Left ventricle myocardium inferior (tissue), 1 donor: ENCODE measurements around the gene SCFD2. TPM values are rescaled to one million over a fixed set of nuclear protein-coding genes. Genes with fewer than 3 reads are reported as not detected.

Experiments used
- DNase-seq: peaks from one replicate; pipeline ENCODE4 v3.0.0-alpha.2; 2020
- H3K27ac ChIP-seq: fragments of 200-600 bp; replicated peaks from 2 replicates; pipeline ENCODE4 v1.8.0; 2021
- H3K27me3 ChIP-seq: fragments of 200-600 bp; 2 replicates; pipeline ENCODE4 v1.8.0; 2021; ENCODE audit warnings: low read depth
- H3K36me3 ChIP-seq: fragments of 200-600 bp; 2 replicates; pipeline ENCODE4 v1.8.0; 2021
- H3K4me1 ChIP-seq: fragments of 200-600 bp; 2 replicates; pipeline ENCODE4 v1.8.0; 2021
- H3K4me3 ChIP-seq: fragments of 200-600 bp; 2 replicates; pipeline ENCODE4 v1.8.0; 2021; ENCODE audit warnings: mild to moderate bottlenecking, moderate library complexity
- H3K9me3 ChIP-seq: fragments of 200-600 bp; replicated peaks from 2 replicates; pipeline ENCODE4 v1.8.0; 2021
- intact Hi-C: fragments of 100-400 bp; cut with micrococcal nuclease; formaldehyde crosslinking; loops from one replicate; pipeline ENCODE4 v1.11.0; 2022
- total RNA-seq: library from RNA; stranded (reverse); fragmentation: NEBNext Ultra II Directional; extraction: Animal tissue kit (Norgen Biotek cat#: 25700); gene quantifications from one replicate; pipeline ENCODE4 v1.2.1, GENCODE V29; 2021
- TF ChIP-seq, protein P1 (sequence below): fragments of 200-600 bp; IDR thresholded peaks from 2 replicates; pipeline ENCODE4 v1.8.0; 2021; ENCODE audit warnings: antibody characterized with exemption, mild to moderate bottlenecking, borderline replicate concordance
- donor health status: DM: no; HTN: yes; CAD: no; lungs with severe emphysema.

Gene SCFD2
- total RNA-seq, 1 donor from 2014 or later, result 9.3 TPM

DNA sequence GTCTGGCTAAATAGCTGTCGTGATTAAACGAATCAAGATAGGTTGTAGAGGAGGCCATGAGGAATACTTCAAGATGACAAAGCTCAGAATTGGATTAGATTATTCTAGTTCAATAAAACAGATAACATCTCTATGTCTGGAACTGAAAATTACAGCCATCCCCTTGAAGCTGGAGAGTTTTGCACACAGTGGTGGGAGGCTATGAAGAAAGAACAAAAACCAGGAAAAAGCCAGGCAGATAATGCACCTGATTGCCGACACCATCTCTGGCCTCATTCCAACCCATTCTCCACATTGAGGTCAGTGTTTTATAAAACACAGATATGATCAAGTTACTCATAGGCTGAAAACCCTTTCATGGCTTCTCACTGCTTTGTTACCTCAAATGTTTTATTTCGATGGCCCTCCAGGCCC, 315.5 kb downstream of the SCFD2 start:
- intact Hi-C loops, result loop anchor here (10.0 kb wide), 1 partner anchor 124 kb away; no protein-coding TSS in a partner anchor
- H3K4me1 ChIP-seq, result peaks cover 3% of the 10 kb centered on the region
- H3K36me3 ChIP-seq, result no peaks in the 10 kb centered on the region
- H3K4me3 ChIP-seq, result no peak overlapping the region
- no peak overlapping the region for H3K27ac ChIP-seq
- no peaks in the 10 kb centered on the region for H3K9me3 ChIP-seq
- DNase-seq, result no peak
- H3K27me3 ChIP-seq, result no peaks in the 10 kb centered on the region
- TF ChIP-seq, protein P1, sequence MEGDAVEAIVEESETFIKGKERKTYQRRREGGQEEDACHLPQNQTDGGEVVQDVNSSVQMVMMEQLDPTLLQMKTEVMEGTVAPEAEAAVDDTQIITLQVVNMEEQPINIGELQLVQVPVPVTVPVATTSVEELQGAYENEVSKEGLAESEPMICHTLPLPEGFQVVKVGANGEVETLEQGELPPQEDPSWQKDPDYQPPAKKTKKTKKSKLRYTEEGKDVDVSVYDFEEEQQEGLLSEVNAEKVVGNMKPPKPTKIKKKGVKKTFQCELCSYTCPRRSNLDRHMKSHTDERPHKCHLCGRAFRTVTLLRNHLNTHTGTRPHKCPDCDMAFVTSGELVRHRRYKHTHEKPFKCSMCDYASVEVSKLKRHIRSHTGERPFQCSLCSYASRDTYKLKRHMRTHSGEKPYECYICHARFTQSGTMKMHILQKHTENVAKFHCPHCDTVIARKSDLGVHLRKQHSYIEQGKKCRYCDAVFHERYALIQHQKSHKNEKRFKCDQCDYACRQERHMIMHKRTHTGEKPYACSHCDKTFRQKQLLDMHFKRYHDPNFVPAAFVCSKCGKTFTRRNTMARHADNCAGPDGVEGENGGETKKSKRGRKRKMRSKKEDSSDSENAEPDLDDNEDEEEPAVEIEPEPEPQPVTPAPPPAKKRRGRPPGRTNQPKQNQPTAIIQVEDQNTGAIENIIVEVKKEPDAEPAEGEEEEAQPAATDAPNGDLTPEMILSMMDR, result no peak

DNA sequence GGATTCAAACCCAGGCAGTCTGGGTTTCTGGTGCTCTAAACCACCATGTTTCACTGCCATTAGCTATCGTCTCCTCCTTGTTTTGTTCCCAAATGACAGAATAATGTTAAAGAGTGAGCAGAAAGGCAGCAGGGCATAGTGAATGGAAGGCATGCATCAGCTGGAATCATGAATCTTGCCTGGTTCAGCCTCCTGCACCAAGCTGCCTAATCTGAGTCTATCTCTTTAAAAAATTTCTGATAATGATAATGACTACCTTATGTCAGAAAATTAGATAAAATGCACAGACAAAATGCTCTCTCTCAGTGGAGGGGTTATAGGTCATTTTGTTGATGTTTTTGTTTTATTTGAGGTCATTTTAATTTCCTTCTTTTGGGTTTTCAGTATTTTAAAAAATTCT, 316.3 kb downstream of the SCFD2 start:
- no peaks in the 10 kb centered on the region for H3K4me1 ChIP-seq
- H3K27ac ChIP-seq, result no peak overlapping the region
- TF ChIP-seq, protein P1, result no peak
- no peaks in the 10 kb centered on the region for H3K27me3 ChIP-seq
- no peaks in the 10 kb centered on the region for H3K36me3 ChIP-seq
- no peak overlapping the region for H3K4me3 ChIP-seq
- intact Hi-C loops, result no loop called here
- no peak for DNase-seq
- no peaks in the 10 kb centered on the region for H3K9me3 ChIP-seq

DNA sequence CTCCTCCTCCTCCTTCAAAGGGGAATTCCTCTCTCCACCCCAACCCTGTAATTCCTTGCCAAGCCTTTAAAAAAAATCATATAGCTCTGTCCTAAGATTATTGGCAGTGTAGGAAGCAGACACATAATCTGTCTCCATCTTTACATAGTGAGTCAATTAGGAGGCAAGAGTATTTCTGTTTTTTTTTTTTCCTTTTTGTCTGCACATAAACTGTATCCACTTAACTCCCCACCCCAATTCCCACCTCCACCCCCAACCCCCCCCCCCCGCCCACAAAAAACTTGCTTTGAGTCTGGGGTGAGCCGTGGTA, 321.3 kb downstream of the SCFD2 start:
- intact Hi-C loops, result no loop called here
- TF ChIP-seq, protein P1, result no peak
- Histone ChIP-seq H3K27ac (no peak overlapping the region), H3K4me3 (no peak overlapping the region), H3K27me3 (no peaks in the 10 kb centered on the region), H3K9me3 (no peaks in the 10 kb centered on the region), H3K36me3 (no peaks in the 10 kb centered on the region), H3K4me1 (no peaks in the 10 kb centered on the region)
- DNase-seq, result no peak

DNA sequence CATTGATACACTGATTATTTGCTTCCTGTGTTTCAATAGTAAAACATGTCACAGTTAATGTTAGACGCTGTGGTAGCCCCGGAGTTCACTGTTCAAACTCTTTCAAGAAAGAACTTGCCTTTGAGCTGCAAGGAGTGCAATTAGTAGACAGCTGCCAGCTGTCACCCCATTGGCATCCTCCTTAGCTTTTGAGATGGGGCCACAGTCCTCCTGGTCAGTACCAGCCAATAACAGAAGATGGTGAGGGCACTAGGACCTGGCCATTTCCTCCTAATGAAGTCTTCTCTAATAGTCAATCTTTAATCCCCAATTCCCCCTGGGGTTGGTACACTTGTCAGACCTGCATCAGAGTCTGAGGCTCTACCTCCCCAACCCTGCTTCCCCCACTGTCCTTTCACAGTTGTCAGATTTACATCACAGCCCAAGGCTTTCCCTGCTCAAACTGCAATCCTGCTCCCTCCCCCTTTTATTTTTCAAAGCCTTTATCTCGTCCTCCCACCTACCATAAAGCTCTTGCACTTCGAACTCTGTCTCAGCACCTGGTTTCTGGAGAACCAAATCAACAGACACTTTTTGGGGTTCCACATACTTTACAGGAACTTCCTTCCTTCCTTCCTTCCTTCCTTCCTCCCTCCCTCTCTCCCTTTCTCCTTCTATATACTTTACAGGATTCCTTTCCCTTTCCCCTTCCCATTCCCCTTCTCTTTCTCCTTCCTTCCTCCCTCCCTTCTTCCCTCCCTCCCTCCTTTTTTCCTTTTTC, 321.8 kb downstream of the SCFD2 start:
- H3K4me1 ChIP-seq, result no peaks in the 10 kb centered on the region
- intact Hi-C loops, result no loop called here

DNA sequence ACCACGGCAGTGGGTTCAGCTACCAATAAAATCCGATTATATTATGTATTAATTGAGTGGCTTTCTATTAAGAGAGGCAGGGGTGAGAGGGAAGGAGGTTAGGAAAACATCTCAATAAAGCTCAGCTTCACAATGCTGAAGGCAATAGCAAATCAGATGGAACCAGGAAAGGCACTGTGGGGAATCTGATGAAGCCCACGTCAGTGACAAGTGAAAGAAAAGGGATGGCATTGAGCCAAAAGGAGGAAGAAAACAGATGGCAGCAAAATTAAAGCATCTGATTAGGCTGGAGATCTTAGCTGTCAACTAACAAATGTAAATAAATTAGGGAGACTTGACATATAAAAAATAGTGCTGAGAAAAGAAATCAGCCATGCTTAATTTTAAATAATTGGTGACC, 322.8 kb downstream of the SCFD2 start:
- no peaks in the 10 kb centered on the region for H3K27me3 ChIP-seq
- H3K27ac ChIP-seq, result no peak overlapping the region
- H3K9me3 ChIP-seq, result no peaks in the 10 kb centered on the region
- no peaks in the 10 kb centered on the region for H3K36me3 ChIP-seq
- TF ChIP-seq, protein P1, result no peak
- H3K4me1 ChIP-seq, result no peaks in the 10 kb centered on the region
- DNase-seq, result no peak
- H3K4me3 ChIP-seq, result no peak overlapping the region
- intact Hi-C loops, result no loop called here

More for the DNA sequence above, 321.8 kb downstream of the SCFD2 start:
- H3K9me3 ChIP-seq, result no peaks in the 10 kb centered on the region
- H3K4me3 ChIP-seq, result no peak overlapping the region
- no peaks in the 10 kb centered on the region for H3K36me3 ChIP-seq
- no peaks in the 10 kb centered on the region for H3K27me3 ChIP-seq
- no peak overlapping the region for H3K27ac ChIP-seq
- TF ChIP-seq, protein P1, result no peak
- DNase-seq, result no peak
